ENCODE measurements around the gene PET100. TPM values are rescaled to one million over a fixed set of nuclear protein-coding genes. Genes with fewer than 3 reads are reported as not detected.

The PET100 gene
- total RNA-seq, 4 donors from 2014 or later = 5.9 to 59.9 (median 6.5) TPM; not detected in 1

DNA sequence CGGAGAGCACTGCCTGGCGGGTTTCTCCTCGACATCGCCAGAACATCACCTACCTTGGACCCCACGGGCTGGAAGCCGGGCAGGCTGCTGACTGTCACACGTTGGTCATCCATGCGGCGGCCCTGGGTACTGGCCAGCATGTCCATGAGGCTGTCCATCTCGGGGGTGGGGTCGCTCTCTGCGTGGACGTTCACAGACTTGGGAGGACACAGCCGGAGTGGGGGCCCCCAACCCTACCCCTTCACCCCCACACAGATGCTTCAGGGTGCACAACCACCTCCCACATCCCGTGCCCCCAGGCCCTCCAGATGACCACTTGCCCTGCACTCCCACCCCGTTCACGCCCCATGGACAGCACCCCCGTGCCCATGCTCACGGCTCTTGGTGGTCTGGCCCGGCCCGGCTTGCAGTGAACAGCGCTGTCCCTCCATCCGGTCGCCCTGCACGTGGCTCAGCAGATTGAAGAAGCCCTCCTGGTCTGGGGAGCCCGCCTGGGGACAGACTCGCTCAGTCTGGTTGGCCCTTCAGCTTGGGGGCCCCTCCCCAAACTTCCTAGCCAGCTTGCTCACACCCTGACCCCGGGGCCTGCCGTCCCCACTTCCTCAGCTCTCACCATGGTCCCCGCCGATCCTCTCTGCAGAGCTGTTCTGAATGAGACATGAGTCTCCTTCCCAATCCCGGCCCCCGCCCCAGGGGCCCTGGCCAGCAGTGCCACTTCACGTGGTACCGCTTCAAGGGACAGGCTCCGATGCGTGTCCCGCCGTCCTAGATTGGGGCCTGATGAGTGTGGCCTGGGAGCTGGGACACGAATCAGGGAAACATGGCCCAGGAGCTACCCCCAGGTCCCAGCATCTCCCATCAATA is 3.0 kb downstream of the PET100 start:
- Histone ChIP-seq H3K4me3 (no peak overlapping the region), H3K27me3 (peaks cover 8 to 15% of the 10 kb centered on the region in 2 donors), H3K27ac (no peak overlapping the region), H3K9me3 (no peaks in the 10 kb centered on the region), H3K4me1 (peaks cover 10 to 16% of the 10 kb centered on the region in 2 donors), H3K36me3 (no peaks in the 10 kb centered on the region)
- DNase-seq = no peak
- no peak for TF ChIP-seq POLR2A (IDR thresholded peaks at IDR 0.05)
- TF ChIP-seq, protein P1, sequence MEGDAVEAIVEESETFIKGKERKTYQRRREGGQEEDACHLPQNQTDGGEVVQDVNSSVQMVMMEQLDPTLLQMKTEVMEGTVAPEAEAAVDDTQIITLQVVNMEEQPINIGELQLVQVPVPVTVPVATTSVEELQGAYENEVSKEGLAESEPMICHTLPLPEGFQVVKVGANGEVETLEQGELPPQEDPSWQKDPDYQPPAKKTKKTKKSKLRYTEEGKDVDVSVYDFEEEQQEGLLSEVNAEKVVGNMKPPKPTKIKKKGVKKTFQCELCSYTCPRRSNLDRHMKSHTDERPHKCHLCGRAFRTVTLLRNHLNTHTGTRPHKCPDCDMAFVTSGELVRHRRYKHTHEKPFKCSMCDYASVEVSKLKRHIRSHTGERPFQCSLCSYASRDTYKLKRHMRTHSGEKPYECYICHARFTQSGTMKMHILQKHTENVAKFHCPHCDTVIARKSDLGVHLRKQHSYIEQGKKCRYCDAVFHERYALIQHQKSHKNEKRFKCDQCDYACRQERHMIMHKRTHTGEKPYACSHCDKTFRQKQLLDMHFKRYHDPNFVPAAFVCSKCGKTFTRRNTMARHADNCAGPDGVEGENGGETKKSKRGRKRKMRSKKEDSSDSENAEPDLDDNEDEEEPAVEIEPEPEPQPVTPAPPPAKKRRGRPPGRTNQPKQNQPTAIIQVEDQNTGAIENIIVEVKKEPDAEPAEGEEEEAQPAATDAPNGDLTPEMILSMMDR (IDR thresholded peaks at IDR 0.05) = no peak
- intact Hi-C loops (cut with DNase I; ENCODE audit: low total_unique reads) = no loop called here

DNA sequence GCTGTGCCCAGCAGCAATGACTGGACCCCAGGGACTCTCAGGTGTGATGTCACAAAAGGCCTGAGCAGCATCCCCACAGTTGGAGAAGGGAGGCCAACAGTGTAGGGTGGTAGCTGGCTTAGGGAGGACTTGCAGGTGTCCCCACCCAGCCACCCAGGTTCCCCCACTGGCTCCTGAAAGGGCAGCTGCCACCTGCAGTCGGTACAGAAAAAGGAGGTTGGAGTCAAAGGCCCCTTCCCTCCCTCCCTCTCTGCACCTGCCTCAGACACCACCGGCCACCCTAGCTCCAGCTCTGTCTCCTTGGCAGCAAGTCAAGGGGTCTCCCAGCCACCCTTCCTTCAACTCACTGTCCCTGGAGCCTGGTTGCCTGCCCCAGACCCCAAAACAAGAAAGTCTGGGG is 4.1 kb downstream of the PET100 start, which contains the start of gene PCP2:
Gene PCP2 (minus strand): TSS at position 22 of the 400 bp plus-strand sequence. CDS start 262 bp downstream, outside the sequence.
- intact Hi-C loops (cut with DNase I; ENCODE audit: low total_unique reads) = no loop called here
- DNase-seq = no peak
- Histone ChIP-seq H3K27me3 (peaks cover 10 to 20% of the 10 kb centered on the region in 2 donors), H3K4me1 (peaks cover 5 to 10% of the 10 kb centered on the region in 2 donors), H3K9me3 (no peaks in the 10 kb centered on the region), H3K4me3 (no peak within 1 kb of the TSS), H3K27ac (no peak within 1 kb of the TSS), H3K36me3 (no peaks in the 10 kb centered on the region)
- no peak for TF ChIP-seq POLR2A (IDR thresholded peaks at IDR 0.05)
- TF ChIP-seq, protein P1 (IDR thresholded peaks at IDR 0.05) = no peak

DNA sequence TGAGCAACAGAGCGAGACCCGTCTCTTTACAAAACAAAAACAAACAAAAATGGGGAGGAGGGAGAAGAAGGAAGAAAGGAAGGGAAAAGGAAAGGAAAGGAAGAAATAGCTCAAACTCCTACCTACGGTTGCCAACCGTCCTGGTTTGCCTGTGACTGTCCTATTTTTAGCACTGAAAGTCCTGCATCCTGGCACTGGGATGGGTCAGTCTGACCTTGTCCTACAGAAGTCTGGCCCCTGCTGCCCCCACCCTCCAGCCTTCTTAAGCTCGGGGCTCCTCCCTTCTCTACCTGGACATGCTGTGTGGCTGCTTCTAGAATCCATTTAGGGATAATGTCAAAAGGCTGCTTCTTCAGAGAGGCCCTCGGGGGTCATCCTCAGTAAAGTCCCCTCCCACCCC is 6.1 kb downstream of the PET100 start:
- TF ChIP-seq, protein P1 (IDR thresholded peaks at IDR 0.05) = no peak
- no peak for TF ChIP-seq POLR2A (IDR thresholded peaks at IDR 0.05)
- intact Hi-C loops (cut with DNase I; ENCODE audit: low total_unique reads) = no loop called here
- DNase-seq = no peak
- no peak overlapping the region for H3K27ac ChIP-seq
- no peaks in the 10 kb centered on the region for H3K36me3 ChIP-seq
- H3K4me3 ChIP-seq = no peak overlapping the region
- peaks cover 0 to 4% of the 10 kb centered on the region in 2 donors for H3K4me1 ChIP-seq
- peaks cover 10 to 20% of the 10 kb centered on the region in 2 donors for H3K27me3 ChIP-seq
- no peaks in the 10 kb centered on the region for H3K9me3 ChIP-seq

DNA sequence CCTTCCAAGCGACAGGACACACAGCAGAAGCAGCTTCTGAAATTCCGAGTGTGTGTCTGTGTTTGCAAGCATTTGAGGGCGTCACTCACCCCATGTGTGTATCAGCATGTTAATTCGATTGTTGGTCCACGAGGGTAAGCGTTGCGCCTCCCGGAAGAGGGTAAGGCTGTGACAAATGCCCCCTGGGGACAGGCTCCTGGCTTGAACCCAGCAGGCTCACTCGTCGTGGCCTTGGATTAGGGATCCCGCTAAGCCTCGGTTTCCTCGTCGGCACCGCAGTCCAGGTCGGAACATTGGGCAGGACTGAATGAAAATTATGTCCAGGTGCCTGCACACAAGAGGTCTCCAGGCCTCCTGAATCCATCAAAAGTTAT is 6.7 kb downstream of the PET100 start:
- intact Hi-C loops (cut with DNase I; ENCODE audit: low total_unique reads) = no loop called here
- H3K4me1 ChIP-seq = no peaks in the 10 kb centered on the region
- no peak overlapping the region for H3K27ac ChIP-seq
- H3K36me3 ChIP-seq = no peaks in the 10 kb centered on the region
- DNase-seq = no peak
- no peaks in the 10 kb centered on the region for H3K9me3 ChIP-seq
- no peak overlapping the region for H3K4me3 ChIP-seq
- no peak for TF ChIP-seq POLR2A (IDR thresholded peaks at IDR 0.05)
- TF ChIP-seq, protein P1 (IDR thresholded peaks at IDR 0.05) = no peak
- H3K27me3 ChIP-seq = peaks cover 10 to 20% of the 10 kb centered on the region in 2 donors

DNA sequence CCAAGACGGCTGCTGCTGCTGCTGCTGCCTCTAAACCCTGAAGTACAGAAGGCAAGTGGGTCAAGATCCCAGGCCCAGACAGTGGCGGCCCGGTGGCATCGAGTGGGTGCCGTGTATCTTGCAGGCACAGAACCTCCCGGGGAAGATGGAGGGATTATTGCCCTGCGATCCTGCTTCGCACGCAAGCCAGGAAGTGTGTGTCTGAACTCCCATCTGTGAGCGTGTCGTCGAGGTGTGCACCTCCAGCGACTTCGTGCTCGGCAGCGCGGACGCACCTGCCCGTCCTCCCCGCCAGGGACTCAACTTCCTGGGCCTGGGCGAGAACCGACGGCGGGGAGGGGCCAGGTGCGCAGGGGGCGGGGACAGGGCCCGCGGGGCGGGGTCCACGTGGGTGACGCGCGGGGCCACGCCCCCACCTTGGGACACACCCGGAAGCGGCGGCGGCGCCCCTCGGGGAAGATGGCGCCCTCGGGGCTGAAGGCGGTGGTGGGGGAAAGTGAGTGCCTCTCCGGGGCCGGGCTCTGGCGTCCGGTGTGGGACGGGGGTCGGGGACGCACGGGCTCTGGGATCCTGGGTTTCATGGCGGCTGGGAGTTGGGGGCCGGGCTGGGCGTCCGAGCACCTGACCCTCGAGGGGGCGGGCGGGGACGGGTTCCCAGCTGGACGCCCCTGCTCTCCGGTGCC is 7.2 kb downstream of the PET100 start, which contains the start of gene STXBP2:
Gene STXBP2 (plus strand): TSS at position 420 of the 683 bp plus-strand sequence. CDS start 40 bp downstream, at position 460.
- no peak within 1 kb of the TSS for H3K27ac ChIP-seq
- H3K27me3 ChIP-seq = peaks cover 10 to 20% of the 10 kb centered on the region in 2 donors
- TF ChIP-seq POLR2A (IDR thresholded peaks at IDR 0.05) = peak in 1 of 2 donors; percentile 23
- TF ChIP-seq, protein P1 (IDR thresholded peaks at IDR 0.05) = no peak
- no peaks in the 10 kb centered on the region for H3K4me1 ChIP-seq
- H3K4me3 ChIP-seq = peak within 1 kb of the TSS in 1 of 2 donors; percentile 31
- DNase-seq = peak in 1 of 2 donors; percentile 34
- no peaks in the 10 kb centered on the region for H3K36me3 ChIP-seq
- intact Hi-C loops (cut with DNase I; ENCODE audit: low total_unique reads) = no loop called here
- no peaks in the 10 kb centered on the region for H3K9me3 ChIP-seq

Data from uterus (tissue), 4 donors.